Measurements from ENCODE around the gene CACUL1. TPM values are rescaled to one million over a fixed set of nuclear protein-coding genes. Genes with fewer than 3 reads are reported as not detected.

Gene CACUL1
- total RNA-seq, 4 donors from 2014 or later: 24.0 to 45.7 (median 26.4) TPM

- H3K27ac ChIP-seq: no peak overlapping the region
- H3K4me3 ChIP-seq: no peak overlapping the region
- DNase-seq (ENCODE audit: low spot score in 2 of 2): no peak
- no peaks in the 10 kb centered on the region for H3K27me3 ChIP-seq
- H3K4me1 ChIP-seq: peaks cover 0 to 56% (median 6%) of the 10 kb centered on the region in 4 donors
- no peaks in the 10 kb centered on the region for H3K9me3 ChIP-seq
- no peaks in the 10 kb centered on the region for H3K36me3 ChIP-seq
- TF ChIP-seq EP300 (IDR thresholded peaks at IDR 0.05) (no peak), CTCF (IDR thresholded peaks at IDR 0.05) (no peak), POLR2A (IDR thresholded peaks at IDR 0.05) (no peak)
- 52 to 57% methylated on average over 2 of the region's 2 CpGs for WGBS, 2 donors
Observed at GRCh38 chr10:118742032-118742431, 12.7 kb downstream of the CACUL1 start.

- H3K4me3 ChIP-seq: no peak overlapping the region
- no peaks in the 10 kb centered on the region for H3K27me3 ChIP-seq
- H3K9me3 ChIP-seq: no peaks in the 10 kb centered on the region
- DNase-seq (ENCODE audit: low spot score in 2 of 2): no peak
- WGBS, 2 donors: 77 to 79% methylated on average over 2 of the region's 2 CpGs
- peaks cover 0 to 72% (median 18%) of the 10 kb centered on the region in 4 donors for H3K4me1 ChIP-seq
- peak overlapping the region in 1 of 4 donors; percentile 34 for H3K27ac ChIP-seq
- H3K36me3 ChIP-seq: no peaks in the 10 kb centered on the region
- TF ChIP-seq EP300 (IDR thresholded peaks at IDR 0.05): no peak
- TF ChIP-seq POLR2A (IDR thresholded peaks at IDR 0.05): no peak
Observed at GRCh38 chr10:118738406-118738805, 16.4 kb downstream of the CACUL1 start.

- no peaks in the 10 kb centered on the region for H3K27me3 ChIP-seq
- H3K4me3 ChIP-seq: no peak overlapping the region
- peaks cover 0 to 72% (median 18%) of the 10 kb centered on the region in 4 donors for H3K4me1 ChIP-seq
- WGBS, 2 donors: 80 to 83% methylated on average over 3 of the region's 3 CpGs
- DNase-seq (ENCODE audit: low spot score in 2 of 2): no peak
- TF ChIP-seq POLR2A (IDR thresholded peaks at IDR 0.05): no peak
- no peak for TF ChIP-seq CTCF (IDR thresholded peaks at IDR 0.05)
- TF ChIP-seq EP300 (IDR thresholded peaks at IDR 0.05): no peak
- H3K36me3 ChIP-seq: no peaks in the 10 kb centered on the region
- no peaks in the 10 kb centered on the region for H3K9me3 ChIP-seq
- no peak overlapping the region for H3K27ac ChIP-seq
Observed at GRCh38 chr10:118737603-118738302, 17.0 kb downstream of the CACUL1 start.

GRCh38 chr10:118735294-118735693 lies 19.5 kb downstream of the CACUL1 start:
- DNase-seq (ENCODE audit: low spot score in 2 of 2): no peak
- 79 to 100% methylated on average over 1 of the region's 1 CpG for WGBS, 2 donors
- Histone ChIP-seq H3K27me3 (no peaks in the 10 kb centered on the region), H3K36me3 (no peaks in the 10 kb centered on the region), H3K9me3 (no peaks in the 10 kb centered on the region), H3K4me1 (peaks cover 0 to 82% (median 22%) of the 10 kb centered on the region in 4 donors), H3K27ac (no peak overlapping the region), H3K4me3 (no peak overlapping the region)
- TF ChIP-seq POLR2A (IDR thresholded peaks at IDR 0.05) (no peak), EP300 (IDR thresholded peaks at IDR 0.05) (no peak), CTCF (IDR thresholded peaks at IDR 0.05) (no peak)

GRCh38 chr10:118734475-118734874 lies 20.3 kb downstream of the CACUL1 start:
- Histone ChIP-seq H3K4me1 (peaks cover 0 to 88% (median 24%) of the 10 kb centered on the region in 4 donors), H3K36me3 (no peaks in the 10 kb centered on the region), H3K9me3 (no peaks in the 10 kb centered on the region), H3K27ac (no peak overlapping the region), H3K27me3 (no peaks in the 10 kb centered on the region), H3K4me3 (no peak overlapping the region)
- no peak for DNase-seq (ENCODE audit: low spot score in 2 of 2)
- WGBS, 2 donors: 69 to 78% methylated on average over 2 of the region's 2 CpGs
- TF ChIP-seq POLR2A (IDR thresholded peaks at IDR 0.05) (no peak), EP300 (IDR thresholded peaks at IDR 0.05) (no peak)
